MM.1S (cell line): ENCODE results near the gene BLTP3B.

Source experiments
- EZH2 ChIP-seq: fragments of 300-600 bp; sonication (generic); optimal IDR thresholded peaks from 2 replicates; pipeline ENCODE3; 2017; ENCODE audit warnings: low read depth, mild to moderate bottlenecking, antibody characterized with exemption, low read length, mixed read lengths
- TF ChIP-seq, protein P1 (sequence below): fragments of 300-600 bp; sonication (generic); IDR thresholded peaks from 2 replicates; pipeline ENCODE4 v1.5.1; 2016; ENCODE audit warnings: antibody characterized with exemption, low read length, mixed read lengths

DNA sequence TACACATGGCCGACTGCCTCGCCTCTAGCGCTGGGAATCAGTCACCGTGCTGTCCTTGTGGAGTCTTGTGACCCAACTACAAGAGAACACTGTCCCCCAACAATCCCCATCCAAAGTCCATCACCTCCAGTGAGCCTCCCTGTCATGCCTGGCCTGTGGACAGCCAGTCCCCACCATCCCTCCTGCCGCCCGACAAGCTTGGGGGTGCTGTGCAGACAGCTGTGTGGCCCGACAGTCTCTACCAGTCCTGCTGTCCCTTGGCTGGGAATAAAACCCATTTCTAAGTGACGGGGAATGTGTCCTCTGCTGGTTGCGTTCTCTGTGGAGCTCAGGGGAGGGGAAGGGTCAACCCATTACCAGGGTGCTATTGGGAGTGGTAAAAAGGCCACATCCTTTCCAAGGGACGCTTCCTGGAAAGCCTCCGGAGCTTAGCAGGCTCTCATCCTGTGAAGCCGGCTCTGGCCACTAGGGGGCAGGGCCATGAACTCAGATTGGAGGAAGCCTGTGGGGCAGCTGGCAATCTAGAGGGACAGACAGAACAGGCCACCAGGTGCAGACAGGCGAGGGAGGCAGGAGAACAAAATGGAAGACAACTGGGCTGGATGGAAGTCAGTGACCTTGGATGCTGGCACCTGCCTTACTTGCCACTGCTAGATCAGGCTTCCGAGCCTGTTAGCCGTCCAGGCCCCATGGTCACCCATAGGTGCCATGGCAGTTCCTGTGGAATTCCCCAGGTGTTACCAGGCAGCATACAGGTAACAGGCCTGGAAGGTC is 12.0 kb upstream of the BLTP3B start:
- TF ChIP-seq, protein P1, sequence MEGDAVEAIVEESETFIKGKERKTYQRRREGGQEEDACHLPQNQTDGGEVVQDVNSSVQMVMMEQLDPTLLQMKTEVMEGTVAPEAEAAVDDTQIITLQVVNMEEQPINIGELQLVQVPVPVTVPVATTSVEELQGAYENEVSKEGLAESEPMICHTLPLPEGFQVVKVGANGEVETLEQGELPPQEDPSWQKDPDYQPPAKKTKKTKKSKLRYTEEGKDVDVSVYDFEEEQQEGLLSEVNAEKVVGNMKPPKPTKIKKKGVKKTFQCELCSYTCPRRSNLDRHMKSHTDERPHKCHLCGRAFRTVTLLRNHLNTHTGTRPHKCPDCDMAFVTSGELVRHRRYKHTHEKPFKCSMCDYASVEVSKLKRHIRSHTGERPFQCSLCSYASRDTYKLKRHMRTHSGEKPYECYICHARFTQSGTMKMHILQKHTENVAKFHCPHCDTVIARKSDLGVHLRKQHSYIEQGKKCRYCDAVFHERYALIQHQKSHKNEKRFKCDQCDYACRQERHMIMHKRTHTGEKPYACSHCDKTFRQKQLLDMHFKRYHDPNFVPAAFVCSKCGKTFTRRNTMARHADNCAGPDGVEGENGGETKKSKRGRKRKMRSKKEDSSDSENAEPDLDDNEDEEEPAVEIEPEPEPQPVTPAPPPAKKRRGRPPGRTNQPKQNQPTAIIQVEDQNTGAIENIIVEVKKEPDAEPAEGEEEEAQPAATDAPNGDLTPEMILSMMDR: peak; percentile 92
- no peak for TF ChIP-seq EZH2
